BLaER1 treated with 17β-estradiol and CSF1 and Interleukin-3, amounts not matched to agents 10 nM and 100 nM (cell line): ENCODE measurements around the gene NFATC2IP.

ENCODE experiments used
- H3K27ac ChIP-seq, 11 experiments: shearing (Covaris generic); formaldehyde crosslinking; 2 replicates each; pipeline ENCODE4 v1.8.1; 2022
- H3K27me3 ChIP-seq, 11 experiments: shearing (Covaris generic); formaldehyde crosslinking; 2 replicates each; pipeline ENCODE4 v1.8.1; 2022
- H3K36me3 ChIP-seq, 11 experiments: shearing (Covaris generic); formaldehyde crosslinking; 2 replicates each; pipeline ENCODE4 v1.8.1; 2022
- H3K4me1 ChIP-seq, 10 experiments: shearing (Covaris generic); formaldehyde crosslinking; 2 replicates each; pipeline ENCODE4 v1.8.1; 2022
- H3K4me2 ChIP-seq, 11 experiments: shearing (Covaris generic); formaldehyde crosslinking; 2 replicates each; pipeline ENCODE4 v1.8.1; 2022
- H3K4me3 ChIP-seq, 10 experiments: shearing (Covaris generic); formaldehyde crosslinking; 2 replicates each; pipeline ENCODE4 v1.8.1; 2022
- H3K9ac ChIP-seq, 11 experiments: shearing (Covaris generic); formaldehyde crosslinking; 2 replicates each; pipeline ENCODE4 v1.8.1; 2022
- H3K9me3 ChIP-seq, 11 experiments: shearing (Covaris generic); formaldehyde crosslinking; replicated peaks in 1 of 11; 2 replicates each; pipeline ENCODE4 v1.8.1; 2022
- H4K20me1 ChIP-seq, 11 experiments: shearing (Covaris generic); formaldehyde crosslinking; 2 replicates each; pipeline ENCODE4 v1.8.1; 2022
- Cebpa-rat ChIP-seq, 11 experiments: shearing (Covaris generic); IDR thresholded peaks; 2 replicates each; pipeline ENCODE4 v1.8.1; 2022

The NFATC2IP gene

GRCh38 chr16:28984619-28985135 is 33.9 kb downstream of the NFATC2IP start, which contains the start of gene LAT:
TSS of gene LAT (plus strand) at chr16:28985052. CDS start at chr16:28985418, 366 bp downstream.
- peak within 1 kb of the TSS; percentile 48 to 73 (median 65); a peak in 21 of 22 replicates for H3K9ac ChIP-seq
- peak within 1 kb of the TSS in 10 of 11 experiments; percentile 52 to 73 (median 64); a peak in 20 of 22 replicates for H3K27ac ChIP-seq

DNA sequence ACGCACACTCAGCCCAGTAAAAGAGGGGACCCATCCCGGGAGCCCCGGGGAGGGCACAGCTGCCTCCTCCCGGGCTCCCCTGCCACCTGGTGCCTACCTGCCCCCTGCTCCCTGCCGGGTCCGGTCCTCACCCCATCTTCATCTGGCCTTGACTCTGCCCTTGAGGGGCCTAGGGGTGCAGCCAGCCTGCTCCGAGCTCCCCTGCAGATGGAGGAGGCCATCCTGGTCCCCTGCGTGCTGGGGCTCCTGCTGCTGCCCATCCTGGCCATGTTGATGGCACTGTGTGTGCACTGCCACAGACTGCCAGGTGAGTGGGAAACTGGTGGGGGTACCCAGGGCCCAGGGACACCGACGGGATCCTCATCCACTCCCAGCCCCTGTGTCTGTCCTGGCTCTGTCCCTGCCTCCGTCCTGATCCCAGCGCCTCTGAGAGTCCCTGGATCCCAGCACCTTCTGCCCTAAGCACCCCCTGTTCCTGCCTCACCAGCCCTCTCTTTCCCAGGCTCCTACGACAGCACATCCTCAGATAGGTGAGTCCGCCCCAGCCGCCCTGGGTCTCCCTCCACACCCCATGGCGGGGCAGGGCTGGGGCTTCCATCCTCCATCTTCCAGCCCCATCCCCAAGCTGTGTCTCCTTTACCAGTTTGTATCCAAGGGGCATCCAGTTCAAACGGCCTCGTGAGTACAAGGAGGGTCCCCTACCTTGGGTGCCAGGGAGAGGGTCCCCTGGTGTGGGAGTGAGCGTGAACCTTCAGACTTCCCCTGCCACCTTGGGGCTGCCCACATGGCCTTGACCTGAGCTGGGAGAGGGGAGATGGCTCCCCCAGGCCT is 34.7 kb downstream of the NFATC2IP start:
- peak overlapping the region in 8 of 10 experiments; percentile 27 to 54 (median 45); a peak in 11 of 20 replicates for H3K4me3 ChIP-seq
- H3K4me2 ChIP-seq: peak overlapping the region; percentile 85 to 100 (median 96)
- TF ChIP-seq Cebpa-rat (IDR thresholded peaks at IDR 0.05): no peak
- peaks cover 41 to 67% (median 59%) of the 10 kb centered on the region in 10 experiments for H3K4me1 ChIP-seq
- H3K27ac ChIP-seq: peak overlapping the region in 8 of 11 experiments; percentile 17 to 64 (median 47); a peak in 12 of 22 replicates
- no peaks in the 10 kb centered on the region for H3K27me3 ChIP-seq
- peaks cover 2 to 46% (median 20%) of the 10 kb centered on the region in 11 experiments; a peak in 16 of 22 replicates for H4K20me1 ChIP-seq
- H3K9ac ChIP-seq: peak overlapping the region in 8 of 11 experiments; percentile 6 to 55 (median 39); a peak in 9 of 22 replicates
- peaks cover 12 to 29% (median 21%) of the 10 kb centered on the region in 11 experiments for H3K9me3 ChIP-seq
- H3K36me3 ChIP-seq: peaks cover 35 to 85% (median 50%) of the 10 kb centered on the region in 11 experiments

More at GRCh38 chr16:28984619-28985135, 33.9 kb downstream of the NFATC2IP start, which contains the start of gene LAT:
- peak within 1 kb of the TSS; percentile 38 to 64 (median 49); a peak in 19 of 20 replicates for H3K4me3 ChIP-seq
- H3K27me3 ChIP-seq: no peaks in the 10 kb centered on the region
- peaks cover 35 to 85% (median 57%) of the 10 kb centered on the region in 11 experiments for H3K36me3 ChIP-seq
- peaks cover 2 to 41% (median 20%) of the 10 kb centered on the region in 11 experiments; a peak in 16 of 22 replicates for H4K20me1 ChIP-seq
- peaks cover 12 to 29% (median 21%) of the 10 kb centered on the region in 11 experiments for H3K9me3 ChIP-seq
- H3K4me2 ChIP-seq: peak within 1 kb of the TSS; percentile 85 to 100 (median 96)
- no peak for TF ChIP-seq Cebpa-rat (IDR thresholded peaks at IDR 0.05)
- H3K4me1 ChIP-seq: peaks cover 41 to 61% (median 54%) of the 10 kb centered on the region in 10 experiments

DNA sequence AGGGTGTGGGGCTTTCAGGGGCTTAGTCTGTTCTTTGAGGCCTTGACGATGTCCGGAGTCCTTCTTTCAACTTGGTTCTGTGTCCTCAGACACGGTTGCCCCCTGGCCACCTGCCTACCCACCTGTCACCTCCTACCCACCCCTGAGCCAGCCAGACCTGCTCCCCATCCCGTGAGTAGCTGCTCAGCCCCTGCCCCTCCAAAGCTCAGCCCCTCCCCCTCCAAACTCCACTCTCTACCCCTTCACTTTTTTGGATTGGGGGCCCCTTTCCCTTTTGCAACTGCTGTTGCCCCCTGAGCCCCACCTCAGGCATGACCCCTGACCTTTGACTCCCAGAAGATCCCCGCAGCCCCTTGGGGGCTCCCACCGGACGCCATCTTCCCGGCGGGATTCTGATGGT is 35.3 kb downstream of the NFATC2IP start:
- Histone ChIP-seq H3K9me3 (peaks cover 12 to 26% (median 20%) of the 10 kb centered on the region in 11 experiments), H3K4me1 (peaks cover 41 to 69% (median 60%) of the 10 kb centered on the region in 10 experiments), H4K20me1 (peaks cover 2 to 46% (median 20%) of the 10 kb centered on the region in 11 experiments; a peak in 16 of 22 replicates), H3K27me3 (no peaks in the 10 kb centered on the region), H3K36me3 (peaks cover 31 to 84% (median 44%) of the 10 kb centered on the region in 11 experiments), H3K9ac (peak overlapping the region in 1 of 11 experiments; percentile 53; a peak in 2 of 22 replicates), H3K27ac (peak overlapping the region in 1 of 11 experiments; percentile 64; a peak in 2 of 22 replicates), H3K4me2 (peak overlapping the region; percentile 85 to 100 (median 96)), H3K4me3 (peak overlapping the region in 1 of 10 experiments; percentile 54; a peak in 1 of 20 replicates)
- TF ChIP-seq Cebpa-rat (IDR thresholded peaks at IDR 0.05): no peak

DNA sequence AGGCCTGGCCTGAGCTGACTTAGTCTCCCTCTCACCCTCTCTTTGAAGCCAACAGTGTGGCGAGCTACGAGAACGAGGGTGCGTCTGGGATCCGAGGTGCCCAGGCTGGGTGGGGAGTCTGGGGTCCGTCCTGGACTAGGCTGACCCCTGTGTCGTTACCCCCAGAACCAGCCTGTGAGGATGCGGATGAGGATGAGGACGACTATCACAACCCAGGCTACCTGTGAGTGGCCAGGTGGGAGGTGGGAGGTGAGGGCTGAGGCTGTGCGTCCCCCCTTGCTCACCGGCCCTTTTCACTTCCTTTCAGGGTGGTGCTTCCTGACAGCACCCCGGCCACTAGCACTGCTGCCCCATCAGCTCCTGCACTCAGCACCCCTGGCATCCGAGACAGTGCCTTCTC is 35.8 kb downstream of the NFATC2IP start:
- Histone ChIP-seq H3K4me2 (peak overlapping the region in 3 of 11 experiments; percentile 85 to 95 (median 95); a peak in 4 of 22 replicates), H3K9ac (no peak overlapping the region), H3K9me3 (peaks cover 12 to 21% (median 19%) of the 10 kb centered on the region in 11 experiments), H3K36me3 (peaks cover 28 to 80% (median 39%) of the 10 kb centered on the region in 11 experiments), H3K4me3 (no peak overlapping the region; a peak in 1 of 20 replicates), H3K27ac (no peak overlapping the region), H4K20me1 (peaks cover 2 to 46% (median 20%) of the 10 kb centered on the region in 11 experiments; a peak in 16 of 22 replicates), H3K27me3 (no peaks in the 10 kb centered on the region), H3K4me1 (peaks cover 41 to 69% (median 60%) of the 10 kb centered on the region in 10 experiments)
- no peak for TF ChIP-seq Cebpa-rat (IDR thresholded peaks at IDR 0.05)

DNA sequence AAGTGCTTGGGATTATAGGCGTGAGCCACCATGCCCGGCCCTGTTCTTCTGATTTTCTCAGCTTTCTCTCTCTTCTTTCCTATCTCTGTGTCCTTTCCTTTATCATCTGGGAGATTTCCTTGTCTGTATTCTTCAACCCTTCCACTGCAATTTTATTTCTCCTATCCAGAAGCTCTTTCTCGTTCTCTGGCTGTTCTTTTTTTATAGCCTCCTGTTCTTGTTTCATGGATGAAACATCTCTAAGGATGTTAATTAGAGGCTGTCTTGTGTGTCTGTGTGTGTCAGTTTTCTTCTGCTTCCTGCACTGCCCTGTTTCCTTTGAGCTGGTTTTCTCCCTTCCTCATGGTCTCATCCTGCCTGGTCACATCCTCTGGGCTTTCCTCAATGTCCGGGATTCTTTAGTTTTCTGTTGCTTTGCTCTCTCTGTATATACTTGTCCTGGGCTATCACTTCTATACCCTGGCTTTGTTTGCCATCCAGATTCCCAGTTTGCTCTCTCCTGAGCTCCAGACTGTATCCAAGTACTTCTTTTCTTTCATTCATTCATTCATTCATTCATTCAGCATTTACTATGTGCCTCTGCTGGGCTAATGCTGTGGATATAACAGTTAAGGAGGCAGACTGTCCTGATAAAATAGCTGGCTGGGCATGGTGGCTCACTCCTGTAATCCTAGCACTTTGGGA is 36.6 kb downstream of the NFATC2IP start:
- peaks cover 2 to 38% (median 19%) of the 10 kb centered on the region in 11 experiments; a peak in 16 of 22 replicates for H4K20me1 ChIP-seq
- peak overlapping the region in 1 of 11 experiments; percentile 23; a peak in 2 of 22 replicates for H3K9ac ChIP-seq
- peaks cover 20 to 72% (median 31%) of the 10 kb centered on the region in 11 experiments for H3K36me3 ChIP-seq
- H3K4me3 ChIP-seq: no peak overlapping the region
- H3K4me1 ChIP-seq: peaks cover 41 to 69% (median 60%) of the 10 kb centered on the region in 10 experiments
- H3K27me3 ChIP-seq: no peaks in the 10 kb centered on the region
- H3K4me2 ChIP-seq: peak overlapping the region; percentile 45 to 77 (median 61); a peak in 19 of 22 replicates
- TF ChIP-seq Cebpa-rat (IDR thresholded peaks at IDR 0.05): no peak
- H3K27ac ChIP-seq: peak overlapping the region in 10 of 11 experiments; percentile 15 to 76 (median 55); a peak in 14 of 22 replicates
- peaks cover 11 to 17% (median 14%) of the 10 kb centered on the region in 11 experiments for H3K9me3 ChIP-seq

DNA sequence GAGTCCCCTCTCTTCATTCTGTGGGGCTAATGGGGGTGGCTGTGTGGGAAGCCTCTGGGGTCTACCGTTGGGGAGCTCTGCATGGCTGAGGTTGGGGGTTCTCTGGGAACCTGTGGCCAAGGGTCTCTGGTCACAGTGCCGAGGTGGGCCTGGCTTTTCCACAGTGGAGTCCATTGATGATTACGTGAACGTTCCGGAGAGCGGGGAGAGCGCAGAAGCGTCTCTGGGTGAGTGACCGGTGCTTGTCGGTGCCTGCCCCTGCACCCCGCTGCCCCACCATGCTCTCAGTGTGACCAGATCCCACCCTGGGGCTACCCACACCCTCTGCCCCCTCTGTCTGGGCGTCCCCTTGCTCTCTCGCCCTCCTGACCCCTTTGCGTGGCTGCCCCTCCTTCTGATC is 38.6 kb downstream of the NFATC2IP start:
- TF ChIP-seq Cebpa-rat (IDR thresholded peaks at IDR 0.05): no peak
- Histone ChIP-seq H3K9ac (peak overlapping the region in 2 of 11 experiments; percentile 23 to 37; a peak in 1 of 22 replicates), H3K36me3 (peaks cover 7 to 51% (median 12%) of the 10 kb centered on the region in 11 experiments; a peak in 20 of 22 replicates), H3K27me3 (no peaks in the 10 kb centered on the region), H3K4me1 (peaks cover 23 to 53% (median 44%) of the 10 kb centered on the region in 10 experiments), H4K20me1 (peaks cover 0 to 17% (median 2%) of the 10 kb centered on the region in 11 experiments; a peak in 13 of 22 replicates), H3K9me3 (peaks cover 11 to 17% (median 14%) of the 10 kb centered on the region in 11 experiments), H3K4me3 (no peak overlapping the region), H3K4me2 (peak overlapping the region in 3 of 11 experiments; percentile 1 to 9 (median 7); a peak in 2 of 22 replicates), H3K27ac (peak overlapping the region in 3 of 11 experiments; percentile 20 to 39 (median 32); a peak in 4 of 22 replicates)

- Histone ChIP-seq H3K4me1 (peaks cover 13 to 42% (median 33%) of the 10 kb centered on the region in 10 experiments), H3K27me3 (no peaks in the 10 kb centered on the region), H3K27ac (0 out of 22 replicates have a peak overlapping the region, but pooled peaks of 1 of the 11 experiments have one; percentile 39), H3K36me3 (peaks cover 7 to 48% (median 12%) of the 10 kb centered on the region in 11 experiments; a peak in 20 of 22 replicates), H3K9me3 (peaks cover 11 to 17% (median 14%) of the 10 kb centered on the region in 11 experiments), H3K4me3 (no peak overlapping the region), H3K4me2 (0 out of 22 replicates have a peak overlapping the region, but pooled peaks of 2 of the 11 experiments have one; percentile 4 to 18), H4K20me1 (peaks cover 0 to 9% (median 0%) of the 10 kb centered on the region in 11 experiments; a peak in 3 of 22 replicates), H3K9ac (0 out of 22 replicates have a peak overlapping the region, but pooled peaks of 1 of the 11 experiments have one; percentile 37)
- TF ChIP-seq Cebpa-rat (IDR thresholded peaks at IDR 0.05): no peak
Observed at GRCh38 chr16:28990375-28991040, 39.8 kb downstream of the NFATC2IP start.
